BJ (cell line): ENCODE measurements around the gene FIGNL2. TPM values are rescaled to one million over a fixed set of nuclear protein-coding genes. Genes with fewer than 3 reads are reported as not detected.
"Not testable (repeated sequence)": the region's sequence is repeated elsewhere in the genome, so short reads cannot be mapped to it uniquely, and the experiment has no call there.

Source experiments
- CTCF ChIA-PET: fragments of 350-600 bp; formaldehyde crosslinking; extraction: SDS; loops from one replicate; lab custom pipeline; 2021; ENCODE audit warnings: antibody characterized with exemption, inconsistent platforms; lab: Yijun Ruan, JAX
- POLR2A ChIA-PET: fragments of 300-600 bp; sonication (Branson Sonifier 250); formaldehyde crosslinking; extraction: SDS; loops from one replicate; lab custom pipeline; 2021; ENCODE audit warnings: antibody characterized with exemption; lab: Charles Lee
- DNase-seq: peaks from one replicate; pipeline ENCODE4 v3.0.0-alpha.2; 2011; ENCODE audit warnings: low read depth
- H3K27me3 ChIP-seq: 2 replicates; pipeline ENCODE4 v1.6.0; 2011; ENCODE audit warnings: low read length; ENCODE audit not compliant: control insufficient read depth, insufficient read depth
- H3K36me3 ChIP-seq: 2 replicates; pipeline ENCODE4 v1.5.1; 2011; ENCODE audit warnings: low read length; ENCODE audit not compliant: control insufficient read depth, insufficient read depth
- H3K4me3 ChIP-seq: 2 replicates; pipeline ENCODE4 v1.5.1; 2011; ENCODE audit warnings: low read depth, mild to moderate bottlenecking, control low read depth, low read length
- polyA plus RNA-seq: library from polyadenylated mRNA; depleted of rRNA; stranded (reverse); fragments of >200 nt; gene quantifications from 2 replicates; pipeline ENCODE4 v1.2.3, GENCODE V29; 2011
- TF ChIP-seq, protein P1 (sequence below): IDR thresholded peaks from 2 replicates; pipeline ENCODE4 v1.5.1; 2011; ENCODE audit warnings: low read depth, mild to moderate bottlenecking, control low read depth, inconsistent platforms, low read length, moderate library complexity; ENCODE audit not compliant: insufficient read depth

Gene FIGNL2
- polyA plus RNA-seq, 1 experiment: 0.01 TPM

DNA sequence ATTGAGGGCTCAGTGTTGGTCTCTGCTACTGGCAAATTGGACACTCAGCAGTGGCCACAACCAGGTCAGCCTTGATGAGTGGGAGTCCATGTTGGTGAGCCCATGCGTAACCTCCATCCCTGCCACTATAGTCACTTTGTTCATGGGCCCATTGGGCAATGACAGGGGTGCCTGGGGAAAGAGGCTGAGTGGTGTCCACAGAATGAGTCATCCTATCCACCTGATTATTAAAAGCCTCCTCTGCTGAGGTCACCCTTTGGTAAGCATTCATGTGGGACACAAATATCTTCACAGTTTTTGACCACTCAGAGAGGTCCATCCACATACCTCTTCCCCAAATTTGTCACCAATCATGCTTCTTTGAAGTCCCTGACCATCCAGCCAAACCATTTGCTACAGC, 50.0 kb downstream of the FIGNL2 start:
- POLR2A ChIA-PET: no interaction called here
- H3K4me3 ChIP-seq: no peak overlapping the region
- CTCF ChIA-PET: no interaction called here
- DNase-seq: no peak
- TF ChIP-seq, protein P1, sequence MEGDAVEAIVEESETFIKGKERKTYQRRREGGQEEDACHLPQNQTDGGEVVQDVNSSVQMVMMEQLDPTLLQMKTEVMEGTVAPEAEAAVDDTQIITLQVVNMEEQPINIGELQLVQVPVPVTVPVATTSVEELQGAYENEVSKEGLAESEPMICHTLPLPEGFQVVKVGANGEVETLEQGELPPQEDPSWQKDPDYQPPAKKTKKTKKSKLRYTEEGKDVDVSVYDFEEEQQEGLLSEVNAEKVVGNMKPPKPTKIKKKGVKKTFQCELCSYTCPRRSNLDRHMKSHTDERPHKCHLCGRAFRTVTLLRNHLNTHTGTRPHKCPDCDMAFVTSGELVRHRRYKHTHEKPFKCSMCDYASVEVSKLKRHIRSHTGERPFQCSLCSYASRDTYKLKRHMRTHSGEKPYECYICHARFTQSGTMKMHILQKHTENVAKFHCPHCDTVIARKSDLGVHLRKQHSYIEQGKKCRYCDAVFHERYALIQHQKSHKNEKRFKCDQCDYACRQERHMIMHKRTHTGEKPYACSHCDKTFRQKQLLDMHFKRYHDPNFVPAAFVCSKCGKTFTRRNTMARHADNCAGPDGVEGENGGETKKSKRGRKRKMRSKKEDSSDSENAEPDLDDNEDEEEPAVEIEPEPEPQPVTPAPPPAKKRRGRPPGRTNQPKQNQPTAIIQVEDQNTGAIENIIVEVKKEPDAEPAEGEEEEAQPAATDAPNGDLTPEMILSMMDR: no peak
- no peaks in the 10 kb centered on the region for H3K27me3 ChIP-seq
- H3K36me3 ChIP-seq: peaks cover 8% of the 10 kb centered on the region

DNA sequence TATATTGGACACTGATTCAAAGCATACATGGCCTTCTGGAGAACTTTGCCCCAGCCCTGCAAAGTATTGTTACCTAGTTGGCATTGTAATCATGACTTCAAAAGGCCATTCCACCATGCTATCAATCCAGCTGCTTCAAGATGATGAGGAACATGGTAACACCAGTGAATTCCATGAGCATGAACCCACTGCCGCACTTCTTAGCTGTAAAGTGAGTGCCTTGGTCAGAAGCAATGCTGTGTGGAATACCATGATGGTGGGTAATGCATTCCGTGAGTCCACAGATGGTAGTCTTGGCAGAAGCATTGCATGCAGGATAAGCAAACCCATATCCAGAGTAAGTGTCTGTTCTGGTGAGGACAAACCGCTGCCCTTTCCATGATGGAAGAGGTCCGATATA, 50.5 kb downstream of the FIGNL2 start:
- DNase-seq, H3K4me3 ChIP-seq, POLR2A ChIA-PET, H3K36me3 ChIP-seq, H3K27me3 ChIP-seq, CTCF ChIA-PET: not testable (repeated sequence)

DNA sequence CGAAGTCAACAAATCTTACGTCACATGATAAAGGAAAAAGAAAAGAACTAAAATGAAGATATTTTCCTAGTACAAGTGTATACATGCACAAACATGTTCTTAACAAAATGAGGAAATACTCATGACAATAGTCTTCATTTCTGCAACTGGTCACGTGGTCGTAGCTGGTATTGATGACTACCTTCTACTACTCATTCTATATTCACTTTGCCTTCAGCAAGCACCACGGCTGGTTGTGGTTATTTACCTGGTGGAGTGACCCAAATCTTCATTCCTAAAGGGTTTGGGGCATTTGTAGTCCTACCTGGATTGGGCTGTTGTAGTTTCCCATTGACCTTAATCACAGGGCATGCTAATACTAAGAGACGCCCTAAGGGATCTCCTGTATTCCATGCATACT, 51.2 kb downstream of the FIGNL2 start:
- H3K36me3 ChIP-seq: peaks cover 9% of the 10 kb centered on the region
- TF ChIP-seq, protein P1: no peak
- POLR2A ChIA-PET: no interaction called here
- CTCF ChIA-PET: no interaction called here
- H3K27me3 ChIP-seq: no peaks in the 10 kb centered on the region
- H3K4me3 ChIP-seq: no peak overlapping the region
- no peak for DNase-seq

DNA sequence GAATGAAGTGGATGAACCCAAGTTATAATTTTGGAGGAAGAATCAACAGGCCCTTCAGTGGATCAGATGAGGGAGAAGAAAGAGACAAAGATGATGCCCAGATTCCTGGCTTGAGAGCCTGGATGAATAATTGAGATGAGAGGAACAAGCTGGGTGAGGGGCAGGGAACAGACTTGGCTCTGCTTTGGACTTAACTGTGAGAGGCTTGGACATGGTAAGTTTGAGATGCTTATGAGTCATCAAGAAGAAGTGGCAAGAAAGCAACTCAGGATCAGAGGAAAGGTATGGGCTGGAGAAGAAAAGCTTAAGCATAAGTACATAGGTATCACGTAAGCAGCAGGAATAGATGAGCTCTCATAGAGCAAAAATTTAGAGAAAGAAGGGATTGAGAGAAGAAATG, 55.3 kb downstream of the FIGNL2 start:
- ChIA-PET POLR2A (interaction anchor here (0.5 kb wide), 1 partner anchor 1056 kb away, joined by 3 read pairs; no protein-coding TSS in a partner anchor), CTCF (interaction anchor here (0.6 kb wide), 1 partner anchor 16 kb away, joined by 3 read pairs; no protein-coding TSS in a partner anchor)
- no peak overlapping the region for H3K4me3 ChIP-seq
- peaks cover 10% of the 10 kb centered on the region for H3K36me3 ChIP-seq
- TF ChIP-seq, protein P1: no peak
- DNase-seq: no peak
- H3K27me3 ChIP-seq: no peaks in the 10 kb centered on the region

DNA sequence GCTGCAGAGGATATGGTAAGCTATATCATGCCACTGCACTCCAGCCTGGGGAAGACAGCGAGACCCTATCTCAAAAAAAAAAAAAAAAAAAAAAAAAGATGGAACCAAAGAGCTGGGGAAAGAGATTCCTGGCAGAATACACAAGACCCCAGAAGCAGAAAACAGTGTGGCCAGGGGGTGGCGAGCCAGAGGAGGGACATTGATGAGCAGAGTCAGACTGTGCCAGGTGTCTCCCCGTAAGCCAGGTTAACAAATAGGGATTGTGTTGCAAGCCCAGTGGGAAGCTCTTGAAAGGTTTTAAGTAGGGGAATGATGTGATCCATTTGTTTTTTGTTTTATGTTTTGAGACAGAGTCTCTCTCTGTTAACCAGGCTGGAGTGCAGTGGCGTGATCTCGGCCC, 56.1 kb downstream of the FIGNL2 start:
- CTCF ChIA-PET: interaction anchor here (0.6 to 1.2 kb wide), 2 partner anchors 9 to 1238 kb away, joined by 3 to 6 read pairs; no protein-coding TSS in a partner anchor
- POLR2A ChIA-PET: no interaction called here
- H3K4me3 ChIP-seq: no peak overlapping the region
- TF ChIP-seq, protein P1: no peak
- peaks cover 5% of the 10 kb centered on the region for H3K36me3 ChIP-seq
- no peak for DNase-seq
- H3K27me3 ChIP-seq: no peaks in the 10 kb centered on the region

DNA sequence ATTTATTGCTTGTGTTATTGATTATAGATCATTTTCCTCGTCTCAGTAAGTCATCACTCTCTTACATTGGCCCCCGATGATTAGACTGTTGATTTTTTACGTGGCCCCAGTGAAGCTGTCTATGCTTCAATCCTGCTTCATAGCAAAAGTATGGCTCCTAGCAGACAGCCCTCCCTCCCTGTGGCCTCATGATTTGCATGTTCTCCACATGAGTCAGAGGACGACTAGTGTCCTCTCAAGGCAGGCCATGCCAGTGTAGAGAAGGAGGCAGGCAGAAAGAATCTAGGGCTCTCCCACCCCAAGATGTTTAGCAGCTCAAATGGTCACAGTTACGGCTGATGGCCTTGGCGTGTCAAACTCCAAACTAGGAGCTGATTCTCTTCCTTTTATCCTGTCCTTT, 59.6 kb downstream of the FIGNL2 start:
- no peak overlapping the region for H3K4me3 ChIP-seq
- H3K36me3 ChIP-seq: peaks cover 4% of the 10 kb centered on the region
- peak; percentile 44 for DNase-seq
- no peaks in the 10 kb centered on the region for H3K27me3 ChIP-seq
- CTCF ChIA-PET: interaction anchor here (0.6 kb wide), 1 partner anchor 1600 kb away, joined by 4 read pairs; no protein-coding TSS in a partner anchor
- POLR2A ChIA-PET: interaction anchor here (0.6 kb wide), 2 partner anchors 168 to 1534 kb away, joined by 8 read pairs; no protein-coding TSS in a partner anchor
- TF ChIP-seq, protein P1: no peak
